ENCODE data around the gene TGFB1I1.
A peak's percentile ranks its signal among the peaks of the same experiment; 100 is the strongest.
"Not testable (repeated sequence)": the region's sequence is repeated elsewhere in the genome, so short reads cannot be mapped to it uniquely, and the experiment has no call there.

The TGFB1I1 gene

DNA sequence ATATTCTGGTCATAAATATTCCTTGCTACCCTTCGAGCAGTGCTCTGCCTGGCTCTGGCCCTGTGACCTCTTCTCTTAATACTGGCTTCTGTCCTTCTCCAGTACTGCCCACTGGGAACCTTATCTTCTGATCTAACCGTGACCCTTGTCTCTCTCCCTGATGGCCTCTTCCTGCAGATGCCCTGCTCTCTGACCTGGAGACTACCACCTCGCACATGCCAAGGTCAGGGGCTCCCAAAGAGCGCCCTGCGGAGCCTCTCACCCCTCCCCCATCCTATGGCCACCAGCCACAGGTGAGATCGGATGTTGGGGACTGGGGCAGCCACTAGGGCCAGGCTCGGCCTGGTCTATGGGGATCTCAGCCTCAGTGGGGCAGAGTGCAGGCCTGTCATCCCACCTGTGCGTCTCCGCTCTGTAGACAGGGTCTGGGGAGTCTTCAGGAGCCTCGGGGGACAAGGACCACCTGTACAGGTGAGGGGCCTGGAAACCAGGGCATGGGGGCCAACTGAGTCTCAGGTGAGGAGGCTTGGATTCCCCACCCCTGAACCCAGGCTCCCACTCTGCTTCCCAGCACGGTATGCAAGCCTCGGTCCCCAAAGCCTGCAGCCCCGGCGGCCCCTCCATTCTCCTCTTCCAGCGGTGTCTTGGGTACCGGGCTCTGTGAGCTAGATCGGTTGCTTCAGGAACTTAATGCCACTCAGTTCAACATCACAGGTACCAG is 1.5 kb downstream of the TGFB1I1 start:
- no peak for DNase-seq

DNA sequence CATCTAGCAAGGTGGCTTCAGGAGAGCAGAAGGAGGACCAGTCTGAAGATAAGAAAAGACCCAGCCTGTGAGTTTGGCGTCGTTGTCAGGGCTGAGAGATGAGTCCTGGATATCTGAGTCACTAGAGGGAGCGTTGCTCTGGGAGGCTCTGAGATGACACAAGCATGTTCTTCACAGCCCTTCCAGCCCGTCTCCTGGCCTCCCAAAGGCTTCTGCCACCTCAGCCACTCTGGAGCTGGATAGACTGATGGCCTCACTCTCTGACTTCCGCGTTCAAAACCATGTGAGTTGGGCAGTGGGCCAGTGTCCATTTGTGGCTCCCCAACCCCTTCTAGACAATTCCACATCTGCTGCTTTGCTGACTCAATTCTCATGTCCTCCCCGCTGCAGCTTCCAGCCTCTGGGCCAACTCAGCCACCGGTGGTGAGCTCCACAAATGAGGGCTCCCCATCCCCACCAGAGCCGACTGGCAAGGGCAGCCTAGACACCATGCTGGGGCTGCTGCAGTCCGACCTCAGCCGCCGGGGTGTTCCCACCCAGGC is 2.3 kb downstream of the TGFB1I1 start:
- no peak for DNase-seq

DNA sequence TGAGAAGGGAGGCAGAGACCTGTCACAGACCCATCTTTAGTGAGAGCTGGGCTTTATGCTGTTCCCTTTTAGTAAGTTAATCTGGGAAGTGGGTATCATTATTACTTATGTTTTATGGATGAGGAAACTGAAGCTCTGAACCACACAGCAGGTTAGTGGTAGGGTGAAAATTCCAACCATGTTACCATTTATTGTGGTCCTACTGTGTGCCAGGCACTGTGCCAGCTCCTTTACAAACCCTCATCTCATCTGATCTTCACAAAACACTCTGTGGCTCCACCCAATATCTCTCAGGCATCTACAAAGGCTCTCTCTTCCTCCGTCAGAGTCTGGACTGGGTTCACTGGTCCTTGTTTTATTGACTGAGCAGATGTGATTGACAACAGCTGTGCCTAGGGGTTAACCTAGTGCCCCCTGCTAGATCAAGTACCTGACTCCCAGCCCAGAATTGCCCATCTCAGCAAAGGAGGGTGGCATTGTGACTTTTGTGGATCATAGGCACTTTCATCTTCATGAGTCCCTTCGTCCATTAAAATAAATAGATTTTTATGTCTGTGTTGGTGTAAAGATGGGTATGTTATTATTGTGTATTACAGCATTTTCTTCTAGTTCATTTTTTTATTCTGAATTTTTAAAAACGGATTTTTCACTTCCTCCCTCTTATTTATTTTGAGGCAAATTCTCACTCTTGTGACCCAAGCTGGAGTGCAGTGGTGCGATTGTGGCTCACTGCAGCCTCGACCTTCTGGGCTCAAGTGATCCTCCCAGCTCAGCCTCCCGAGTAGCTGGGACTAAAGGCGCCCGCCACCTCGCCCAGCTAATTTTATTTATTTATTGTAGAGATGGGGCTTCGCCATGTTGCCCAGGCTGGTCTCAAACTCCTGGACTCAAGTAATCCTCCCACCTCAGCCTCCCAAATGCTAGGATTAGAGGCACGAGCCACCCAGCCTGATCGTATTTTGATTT is 3.1 kb downstream of the TGFB1I1 start:
- no peak for DNase-seq

DNA sequence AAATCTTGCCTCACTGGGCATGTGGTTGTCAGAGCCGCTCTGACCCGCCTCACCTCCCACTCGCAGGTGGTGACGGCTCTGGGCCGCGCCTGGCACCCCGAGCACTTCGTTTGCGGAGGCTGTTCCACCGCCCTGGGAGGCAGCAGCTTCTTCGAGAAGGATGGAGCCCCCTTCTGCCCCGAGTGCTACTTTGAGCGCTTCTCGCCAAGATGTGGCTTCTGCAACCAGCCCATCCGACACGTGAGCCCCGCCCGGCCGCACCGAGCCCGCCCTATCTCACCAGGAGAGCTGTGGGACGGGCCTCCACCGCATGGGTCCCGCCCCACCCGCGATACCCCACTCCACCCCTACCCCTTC is 4.0 kb downstream of the TGFB1I1 start:
- DNase-seq: no peak

DNA sequence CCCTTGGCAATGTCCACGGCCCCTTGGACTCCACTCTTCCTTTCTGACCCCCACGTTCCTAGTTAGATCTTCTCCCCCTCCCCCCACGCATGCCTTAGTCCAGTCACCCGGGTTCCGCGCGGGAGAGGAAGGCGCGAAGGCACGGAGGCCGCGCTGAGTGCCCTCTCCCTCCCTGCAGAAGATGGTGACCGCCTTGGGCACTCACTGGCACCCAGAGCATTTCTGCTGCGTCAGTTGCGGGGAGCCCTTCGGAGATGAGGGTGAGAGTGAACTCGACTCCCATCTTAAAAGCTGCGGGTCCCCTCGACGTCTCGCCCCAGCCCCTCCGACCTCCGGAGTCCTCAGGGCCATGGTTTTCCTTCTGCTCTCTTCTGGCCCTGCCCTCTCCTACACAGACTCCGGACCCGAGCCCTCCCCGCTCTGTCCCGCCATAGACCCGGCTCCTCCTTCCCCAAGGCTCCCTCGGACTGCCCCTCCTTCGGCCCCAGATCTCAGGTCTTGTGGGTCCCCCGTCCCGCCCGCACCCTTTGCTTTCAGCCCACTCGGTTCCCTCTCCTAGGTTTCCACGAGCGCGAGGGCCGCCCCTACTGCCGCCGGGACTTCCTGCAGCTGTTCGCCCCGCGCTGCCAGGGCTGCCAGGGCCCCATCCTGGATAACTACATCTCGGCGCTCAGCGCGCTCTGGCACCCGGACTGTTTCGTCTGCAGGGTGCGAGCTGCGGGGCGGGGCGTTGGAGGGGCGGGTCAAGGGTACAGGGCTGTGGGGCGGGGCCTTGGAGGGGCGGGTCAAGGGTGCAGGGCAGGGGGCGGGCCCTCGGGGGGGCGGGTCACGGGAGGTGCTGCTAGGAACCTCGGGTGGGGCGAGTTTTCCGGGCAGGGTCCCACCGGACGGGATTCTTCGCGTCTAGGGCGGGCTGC is 4.6 kb downstream of the TGFB1I1 start:
- DNase-seq: no peak

DNA sequence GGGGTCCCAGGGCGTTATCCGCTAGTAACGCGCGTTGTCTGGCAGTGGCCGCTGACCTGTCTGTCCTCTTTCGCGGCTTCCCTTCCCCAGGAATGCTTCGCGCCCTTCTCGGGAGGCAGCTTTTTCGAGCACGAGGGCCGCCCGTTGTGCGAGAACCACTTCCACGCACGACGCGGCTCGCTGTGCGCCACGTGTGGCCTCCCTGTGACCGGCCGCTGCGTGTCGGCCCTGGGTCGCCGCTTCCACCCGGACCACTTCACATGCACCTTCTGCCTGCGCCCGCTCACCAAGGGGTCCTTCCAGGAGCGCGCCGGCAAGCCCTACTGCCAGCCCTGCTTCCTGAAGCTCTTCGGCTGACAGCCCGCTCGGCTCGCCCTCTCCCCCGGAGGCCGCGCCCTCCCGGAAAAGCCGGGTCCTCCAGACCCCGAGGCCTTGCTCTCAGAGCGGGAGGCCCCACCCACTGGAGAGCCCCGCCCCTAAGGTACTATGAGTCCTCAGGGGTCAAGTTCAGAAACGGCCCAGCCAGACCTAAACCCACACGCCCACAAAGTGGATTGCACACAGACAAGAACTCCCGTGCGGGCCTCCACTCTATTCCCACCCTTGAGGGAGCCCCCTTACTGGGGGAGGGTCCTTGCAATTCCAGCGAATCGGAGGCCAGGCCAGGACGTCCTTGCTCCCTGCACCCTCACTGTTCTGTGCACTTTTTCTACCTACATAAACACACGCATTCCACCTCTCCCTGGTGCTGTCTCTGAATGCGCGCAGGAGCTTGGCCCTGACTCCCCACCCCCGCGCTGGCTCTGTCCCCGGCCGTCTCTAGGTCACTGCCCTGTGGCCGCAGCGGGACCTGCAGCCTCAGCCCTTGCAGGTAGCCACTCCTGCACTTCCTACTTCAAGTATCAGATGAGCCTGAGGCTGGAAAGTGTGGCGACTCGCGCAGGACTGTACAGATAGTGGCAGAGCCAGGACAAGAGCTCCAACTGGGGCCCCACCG is 5.6 kb downstream of the TGFB1I1 start:
- DNase-seq: no peak

DNA sequence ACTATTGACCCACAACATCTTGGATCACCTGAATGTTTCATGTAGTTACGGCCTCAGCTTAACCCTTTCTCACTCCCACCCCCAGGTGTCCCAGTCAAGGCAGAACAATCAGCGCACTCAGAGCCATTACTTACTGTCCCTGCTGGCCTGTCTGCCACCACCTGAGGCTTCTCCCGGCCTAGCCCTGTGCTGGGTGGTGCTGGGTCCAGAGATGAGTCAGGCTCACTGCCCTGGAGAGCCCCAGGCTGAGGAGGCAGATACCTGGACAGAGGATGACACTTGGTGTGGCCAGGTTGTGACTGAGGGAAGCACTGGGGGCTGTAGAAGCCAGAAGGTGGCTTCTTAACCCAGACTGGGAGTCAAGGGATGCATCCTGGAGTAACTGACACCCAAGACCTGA is 7.0 kb downstream of the TGFB1I1 start:
- no peak for DNase-seq

DNA sequence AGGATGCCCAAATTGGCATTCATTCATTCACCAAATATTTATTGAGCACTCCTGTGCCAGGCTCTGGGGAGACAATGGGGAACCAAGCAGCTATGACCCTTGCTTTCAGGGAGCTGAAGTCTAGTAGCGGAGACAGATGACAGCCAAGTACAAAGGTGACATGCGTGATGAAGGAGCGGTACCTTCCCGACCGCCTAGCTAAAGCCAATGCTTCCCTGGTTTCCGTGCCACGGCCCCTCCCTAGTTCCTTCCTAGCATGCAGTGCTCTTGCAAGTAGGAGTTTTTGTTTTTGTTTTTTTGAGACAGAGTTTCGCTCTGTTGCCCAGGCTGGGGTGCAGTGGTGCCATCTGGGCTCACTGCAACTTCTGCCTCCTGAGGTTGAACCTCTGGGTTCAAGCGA is 7.8 kb downstream of the TGFB1I1 start:
- DNase-seq: no peak

DNA sequence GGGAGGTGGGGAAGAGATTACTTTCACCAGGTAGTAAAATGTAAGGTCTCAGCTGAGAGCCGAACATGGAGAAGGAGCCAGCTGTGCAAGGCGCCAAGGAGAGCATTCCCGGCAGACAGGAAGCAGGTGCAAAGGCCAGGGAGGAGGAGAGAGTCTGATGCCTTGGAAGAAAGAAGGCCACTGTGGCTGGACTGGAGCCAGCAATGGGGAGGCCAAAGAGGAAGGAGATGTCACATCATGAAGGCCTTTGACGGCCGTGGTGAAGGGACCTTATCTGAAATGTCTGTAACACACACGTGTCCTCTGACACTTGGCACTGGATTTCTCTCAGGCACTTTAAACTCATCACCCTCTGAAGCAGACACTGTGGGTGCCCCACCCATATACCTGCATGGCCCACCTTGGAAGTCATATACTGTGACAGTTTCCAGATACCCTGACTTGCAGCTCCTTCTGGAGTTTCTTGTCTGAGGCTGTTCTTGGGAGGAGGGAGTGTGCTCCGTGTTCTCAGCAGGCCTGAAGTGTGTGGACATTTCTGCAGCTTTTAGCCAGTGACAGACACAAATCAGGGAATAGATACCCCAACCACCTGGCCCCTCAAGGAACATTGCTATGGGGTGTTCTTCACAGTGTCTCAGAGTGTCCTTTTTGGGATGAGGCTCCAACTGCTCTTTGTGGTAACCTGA is 9.0 kb downstream of the TGFB1I1 start:
- DNase-seq: no peak

DNA sequence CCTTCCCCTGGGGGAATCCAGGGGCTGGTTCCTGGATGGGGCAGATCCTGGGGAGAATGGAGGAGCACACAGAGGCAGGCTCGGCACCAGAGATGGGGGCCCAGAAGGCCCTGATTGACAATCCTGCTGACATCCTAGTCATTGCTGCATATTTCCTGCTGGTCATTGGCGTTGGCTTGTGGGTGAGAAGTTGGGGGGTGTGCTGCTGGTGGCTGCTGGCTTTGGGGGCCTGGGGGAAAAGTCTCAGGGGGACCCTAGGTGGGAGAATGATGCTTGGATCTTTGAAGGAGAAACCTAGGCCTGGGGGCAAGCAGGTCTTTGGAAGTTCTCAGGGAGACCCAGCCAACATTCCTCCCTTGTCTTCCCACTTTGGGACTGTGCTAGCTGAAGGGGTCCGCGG is 11.1 kb downstream of the TGFB1I1 start, which contains the start of gene SLC5A2:
Gene SLC5A2 (plus strand): TSS at position 43 of the 400 bp plus-strand sequence. CDS start 14 bp downstream, at position 57.
- no peak for DNase-seq

DNA sequence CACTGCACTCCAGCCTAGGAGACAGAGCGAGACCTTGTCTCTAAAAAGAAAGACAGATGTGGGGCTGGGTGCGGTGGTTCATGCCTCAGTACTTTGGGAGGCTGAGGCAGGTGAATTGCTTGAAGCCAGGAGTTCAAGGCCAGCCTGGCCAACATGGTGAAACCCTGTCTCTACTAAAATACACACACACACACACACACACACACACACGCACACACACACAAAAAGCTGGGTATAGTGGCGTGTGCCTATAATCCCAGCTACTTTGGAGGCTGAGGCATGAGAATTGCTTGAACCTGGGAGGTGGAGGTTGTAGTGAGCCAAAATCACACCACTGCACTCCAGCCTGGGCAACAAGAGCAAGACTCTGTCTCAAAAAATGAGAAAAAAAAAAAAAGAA is 12.1 kb downstream of the TGFB1I1 start:
- DNase-seq: not testable (repeated sequence)

DNA sequence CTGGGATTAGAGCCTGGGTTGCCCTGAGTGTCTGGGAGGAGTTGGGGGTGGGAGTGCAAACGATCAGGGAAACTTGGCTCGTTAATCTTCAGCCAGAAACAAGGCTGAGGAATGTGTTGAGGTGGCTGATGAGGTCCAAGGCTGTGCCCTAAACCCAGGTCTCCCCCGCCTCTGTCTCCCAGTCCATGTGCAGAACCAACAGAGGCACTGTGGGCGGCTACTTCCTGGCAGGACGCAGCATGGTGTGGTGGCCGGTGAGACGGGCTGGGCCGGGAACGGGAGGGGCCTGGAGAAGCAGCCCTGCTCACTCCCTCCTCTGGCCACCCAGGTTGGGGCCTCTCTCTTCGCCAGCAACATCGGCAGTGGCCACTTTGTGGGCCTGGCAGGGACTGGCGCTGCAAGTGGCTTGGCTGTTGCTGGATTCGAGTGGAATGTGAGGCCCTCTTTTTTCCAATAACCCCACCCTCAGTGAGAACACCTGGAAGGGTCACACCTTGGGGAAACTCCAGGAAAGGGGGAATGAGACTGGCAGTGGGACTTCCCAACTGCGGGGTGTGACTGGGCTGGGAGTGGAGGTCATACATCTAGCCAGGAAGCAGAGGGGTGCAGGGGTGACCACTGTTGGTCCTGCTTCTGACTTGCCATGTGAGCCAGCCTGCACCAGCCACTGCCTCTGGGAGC is 12.7 kb downstream of the TGFB1I1 start:
- no peak for DNase-seq

DNA sequence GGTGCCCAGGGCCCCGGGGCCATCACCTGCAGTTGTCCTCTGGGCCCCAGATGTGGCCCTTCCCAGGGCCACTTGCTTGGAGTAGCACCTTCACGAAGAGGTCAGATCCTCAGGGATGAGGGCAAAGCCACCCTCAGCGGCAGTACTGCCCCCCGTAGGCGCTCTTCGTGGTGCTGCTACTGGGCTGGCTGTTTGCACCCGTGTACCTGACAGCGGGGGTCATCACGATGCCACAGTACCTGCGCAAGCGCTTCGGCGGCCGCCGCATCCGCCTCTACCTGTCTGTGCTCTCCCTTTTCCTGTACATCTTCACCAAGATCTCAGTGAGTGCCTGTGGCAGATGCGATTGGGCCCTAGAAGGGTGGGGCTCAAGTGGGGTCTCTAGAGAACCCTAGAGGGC is 13.6 kb downstream of the TGFB1I1 start:
- DNase-seq: no peak

DNA sequence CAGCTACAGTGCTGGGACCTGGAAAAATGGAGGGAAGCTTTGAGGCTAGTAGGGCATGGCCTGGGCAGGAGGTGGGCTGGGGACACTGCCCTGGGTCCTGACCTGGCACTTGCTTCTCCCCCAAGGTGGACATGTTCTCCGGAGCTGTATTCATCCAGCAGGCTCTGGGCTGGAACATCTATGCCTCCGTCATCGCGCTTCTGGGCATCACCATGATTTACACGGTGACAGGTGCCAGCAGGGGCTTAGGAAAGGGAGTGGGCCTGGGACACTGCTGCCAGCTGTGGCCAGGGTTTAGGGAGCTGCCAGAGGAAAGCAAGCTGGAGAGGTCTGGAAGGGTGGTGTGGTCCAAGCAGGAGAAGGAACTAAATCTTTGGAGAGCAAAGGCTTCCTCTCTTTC is 14.1 kb downstream of the TGFB1I1 start:
- DNase-seq: no peak

DNA sequence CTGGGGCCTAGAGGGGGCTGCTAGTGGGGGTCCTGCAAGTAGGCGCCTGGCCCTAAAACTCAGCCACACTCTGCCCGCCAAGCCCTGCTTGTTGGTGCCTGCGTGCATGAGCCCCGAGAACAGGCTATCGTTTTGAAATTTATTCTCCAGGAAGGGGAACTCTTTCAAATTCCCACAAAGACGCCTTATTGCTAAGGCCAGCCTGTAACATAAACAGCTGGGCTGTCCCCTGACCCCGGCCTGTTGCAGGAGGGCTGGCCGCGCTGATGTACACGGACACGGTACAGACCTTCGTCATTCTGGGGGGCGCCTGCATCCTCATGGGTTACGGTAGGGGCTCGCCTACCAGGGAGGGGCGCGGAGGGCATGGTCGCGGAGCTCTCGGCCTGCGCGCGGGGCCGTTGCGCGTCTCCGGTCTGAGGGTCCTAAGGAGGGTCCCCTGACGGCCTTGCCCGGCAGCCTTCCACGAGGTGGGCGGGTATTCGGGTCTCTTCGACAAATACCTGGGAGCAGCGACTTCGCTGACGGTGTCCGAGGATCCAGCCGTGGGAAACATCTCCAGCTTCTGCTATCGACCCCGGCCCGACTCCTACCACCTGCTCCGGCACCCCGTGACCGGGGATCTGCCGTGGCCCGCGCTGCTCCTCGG is 15.2 kb downstream of the TGFB1I1 start:
- DNase-seq: no peak

DNA sequence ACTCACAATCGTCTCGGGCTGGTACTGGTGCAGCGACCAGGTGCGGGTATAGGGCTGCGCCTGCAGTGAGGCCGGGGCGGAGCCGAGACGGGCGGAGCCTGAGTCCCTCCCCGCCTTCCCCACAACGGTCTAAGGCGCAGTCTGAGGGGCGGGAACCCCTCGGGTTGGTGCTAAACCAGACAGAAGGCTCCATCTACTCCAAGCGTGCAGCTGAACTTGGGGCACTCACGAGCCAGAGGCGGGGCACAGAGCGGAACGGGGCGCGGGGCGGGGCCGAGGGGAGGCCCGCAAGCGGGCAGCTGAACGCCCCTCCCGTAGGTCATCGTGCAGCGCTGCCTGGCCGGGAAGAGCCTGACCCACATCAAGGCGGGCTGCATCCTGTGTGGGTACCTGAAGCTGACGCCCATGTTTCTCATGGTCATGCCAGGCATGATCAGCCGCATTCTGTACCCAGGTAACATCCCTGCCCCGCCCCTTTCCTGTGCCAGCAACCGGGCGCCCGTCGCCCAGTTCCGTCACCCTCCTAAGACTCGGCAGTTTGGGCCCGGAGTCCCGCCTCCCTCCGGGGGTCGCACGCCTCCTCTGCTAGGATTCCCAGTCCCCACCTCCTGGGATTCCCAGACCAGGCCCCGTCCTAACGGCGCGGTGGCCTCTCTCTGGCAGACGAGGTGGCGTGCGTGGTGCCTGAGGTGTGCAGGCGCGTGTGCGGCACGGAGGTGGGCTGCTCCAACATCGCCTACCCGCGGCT is 15.9 kb downstream of the TGFB1I1 start:
- DNase-seq: peak; percentile 19

DNA sequence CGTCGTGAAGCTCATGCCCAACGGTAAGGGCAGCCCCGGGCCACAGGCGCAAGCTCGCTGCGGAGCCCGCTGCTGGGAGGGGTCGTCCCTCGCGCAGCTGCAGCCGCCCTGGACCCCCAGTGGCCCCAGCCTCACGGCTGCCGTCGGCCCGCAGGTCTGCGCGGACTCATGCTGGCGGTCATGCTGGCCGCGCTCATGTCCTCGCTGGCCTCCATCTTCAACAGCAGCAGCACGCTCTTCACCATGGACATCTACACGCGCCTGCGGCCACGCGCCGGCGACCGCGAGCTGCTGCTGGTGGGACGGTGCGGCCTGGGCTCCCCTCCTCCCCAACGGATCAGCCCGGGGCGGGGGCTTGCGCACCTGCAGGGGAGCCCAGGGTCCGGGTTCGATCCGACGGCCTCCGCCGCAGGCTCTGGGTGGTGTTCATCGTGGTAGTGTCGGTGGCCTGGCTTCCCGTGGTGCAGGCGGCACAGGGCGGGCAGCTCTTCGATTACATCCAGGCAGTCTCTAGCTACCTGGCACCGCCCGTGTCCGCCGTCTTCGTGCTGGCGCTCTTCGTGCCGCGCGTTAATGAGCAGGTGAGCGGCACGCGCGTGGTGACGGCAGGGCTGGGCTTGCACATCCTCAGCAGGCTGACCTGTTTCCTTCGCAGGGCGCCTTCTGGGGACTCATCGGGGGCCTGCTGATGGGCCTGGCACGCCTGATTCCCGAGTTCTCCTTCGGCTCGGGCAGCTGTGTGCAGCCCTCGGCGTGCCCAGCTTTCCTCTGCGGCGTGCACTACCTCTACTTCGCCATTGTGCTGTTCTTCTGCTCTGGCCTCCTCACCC is 16.7 kb downstream of the TGFB1I1 start:
- no peak for DNase-seq

DNA sequence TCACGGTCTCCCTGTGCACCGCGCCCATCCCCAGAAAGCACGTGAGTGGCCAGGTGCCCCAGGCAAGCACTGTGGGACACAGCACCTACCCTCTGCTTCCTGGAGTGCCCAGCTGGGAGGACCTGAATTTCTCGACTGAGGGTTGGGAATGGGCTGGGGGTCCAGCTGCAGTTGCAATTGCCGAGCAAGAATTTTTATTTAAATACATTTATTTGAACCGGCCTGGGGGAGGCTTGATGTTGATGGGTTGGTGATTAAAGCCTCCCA is 17.3 kb downstream of the TGFB1I1 start:
- DNase-seq: no peak
